GM19395 (cell line): ENCODE data around the gene GRAMD2A.
"Not testable (repeated sequence)": the region's sequence is repeated elsewhere in the genome, so short reads cannot be mapped to it uniquely, and the experiment has no call there.

Experiments
- ATAC-seq: cut with Tn5 transposase; IDR thresholded peaks from one replicate; pipeline ENCODE4 v1.9.1; 2021; ENCODE audit warnings: mild to moderate bottlenecking, moderate library complexity; ENCODE audit not compliant: unreplicated experiment

The GRAMD2A gene

GRCh38 chr15:72189250-72189902 lies 8.2 kb downstream of the GRAMD2A start:
- no peak for ATAC-seq

- no peak for ATAC-seq
Observed at GRCh38 chr15:72184165-72184811, 13.3 kb downstream of the GRAMD2A start.

GRCh38 chr15:72183781-72184164 lies 13.8 kb downstream of the GRAMD2A start:
- no peak for ATAC-seq

GRCh38 chr15:72182673-72183072 lies 14.9 kb downstream of the GRAMD2A start:
- no peak for ATAC-seq

- no peak for ATAC-seq
Observed at GRCh38 chr15:72182244-72182643, 15.3 kb downstream of the GRAMD2A start.

- no peak for ATAC-seq
Observed at GRCh38 chr15:72180761-72181324, 16.7 kb downstream of the GRAMD2A start.

- ATAC-seq, result no peak
Observed at GRCh38 chr15:72179950-72180581, 17.5 kb downstream of the GRAMD2A start.

- no peak for ATAC-seq
Observed at GRCh38 chr15:72178976-72179585, 18.5 kb downstream of the GRAMD2A start.

- no peak for ATAC-seq
Observed at GRCh38 chr15:72176743-72177142, 20.8 kb downstream of the GRAMD2A start.

GRCh38 chr15:72176159-72176558 lies 21.4 kb downstream of the GRAMD2A start:
- no peak for ATAC-seq

- no peak for ATAC-seq
Observed at GRCh38 chr15:72175186-72176044, 22.2 kb downstream of the GRAMD2A start.

- ATAC-seq, result no peak
Observed at GRCh38 chr15:72174551-72175165, 22.9 kb downstream of the GRAMD2A start.

GRCh38 chr15:72173864-72174550 lies 23.6 kb downstream of the GRAMD2A start:
- ATAC-seq, result no peak

GRCh38 chr15:72173401-72173800 lies 24.2 kb downstream of the GRAMD2A start:
- ATAC-seq, result no peak

GRCh38 chr15:72172796-72173195 lies 24.8 kb downstream of the GRAMD2A start:
- ATAC-seq, result no peak

GRCh38 chr15:72171978-72172377 lies 25.6 kb downstream of the GRAMD2A start:
- ATAC-seq, result not testable (repeated sequence)

GRCh38 chr15:72170691-72171090 lies 26.9 kb downstream of the GRAMD2A start:
- ATAC-seq, result no peak

GRCh38 chr15:72169921-72170611 lies 27.5 kb downstream of the GRAMD2A start:
- ATAC-seq, result no peak
